VCaP (cell line): ENCODE data around the gene THSD1.
A peak's percentile ranks its signal among the peaks of the same experiment; 100 is the strongest.

Experiments used
- H3K27ac ChIP-seq: fragments of 450-650 bp; 2 replicates; pipeline ENCODE4 v1.5.1; 2017
- CTCF ChIP-seq: fragments of 450-650 bp; conservative IDR thresholded peaks from 2 replicates; pipeline ENCODE4 v1.5.1; 2017; ENCODE audit warnings: mild to moderate bottlenecking, moderate library complexity

THSD1 gene

DNA sequence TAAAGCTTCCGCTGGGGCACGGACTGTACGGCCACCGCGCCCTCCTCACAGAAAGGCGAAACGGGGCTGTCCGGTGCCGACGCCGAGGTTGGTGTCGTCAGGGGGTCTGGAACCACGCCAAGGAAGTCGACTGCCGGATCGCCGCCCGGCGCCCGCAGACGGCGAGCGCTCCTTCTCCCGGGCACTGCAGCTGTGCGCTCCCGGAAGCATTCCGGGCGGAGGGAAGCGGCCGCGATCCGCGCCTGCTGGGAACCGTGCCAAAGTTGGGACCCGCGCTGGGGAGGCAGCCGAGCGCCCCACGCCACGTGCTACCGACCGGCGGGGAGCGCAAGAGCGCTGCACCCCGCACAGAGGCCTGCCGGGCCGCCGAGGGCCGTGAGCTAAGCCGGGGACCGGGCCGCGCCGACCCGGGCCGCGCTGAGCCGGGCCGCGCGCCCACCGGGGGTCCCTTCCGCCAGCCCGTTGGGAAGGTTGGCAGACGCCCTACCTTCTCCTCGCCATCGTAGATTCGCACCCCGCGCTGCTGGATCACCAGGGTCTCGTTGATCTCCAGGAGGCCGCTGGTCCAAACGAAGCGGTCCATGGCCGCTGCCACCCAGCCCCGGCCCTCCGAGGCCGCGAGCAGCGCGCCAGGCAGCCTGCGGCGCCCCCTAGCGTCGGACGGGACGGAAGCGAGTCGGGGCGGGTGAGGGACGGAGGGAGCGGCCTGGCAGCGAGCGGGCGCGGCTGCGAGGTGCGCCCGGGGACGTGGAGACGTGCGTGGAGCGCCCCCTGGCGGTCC lies 44.2 kb upstream of the THSD1 start, which contains the start of gene VPS36:
TSS of gene VPS36 (minus strand) at position 623 of the 781 bp plus-strand sequence. CDS start at position 583, 40 bp downstream.
- TF ChIP-seq CTCF, result peak; percentile 100
- H3K27ac ChIP-seq, result peak within 1 kb of the TSS; percentile 96

DNA sequence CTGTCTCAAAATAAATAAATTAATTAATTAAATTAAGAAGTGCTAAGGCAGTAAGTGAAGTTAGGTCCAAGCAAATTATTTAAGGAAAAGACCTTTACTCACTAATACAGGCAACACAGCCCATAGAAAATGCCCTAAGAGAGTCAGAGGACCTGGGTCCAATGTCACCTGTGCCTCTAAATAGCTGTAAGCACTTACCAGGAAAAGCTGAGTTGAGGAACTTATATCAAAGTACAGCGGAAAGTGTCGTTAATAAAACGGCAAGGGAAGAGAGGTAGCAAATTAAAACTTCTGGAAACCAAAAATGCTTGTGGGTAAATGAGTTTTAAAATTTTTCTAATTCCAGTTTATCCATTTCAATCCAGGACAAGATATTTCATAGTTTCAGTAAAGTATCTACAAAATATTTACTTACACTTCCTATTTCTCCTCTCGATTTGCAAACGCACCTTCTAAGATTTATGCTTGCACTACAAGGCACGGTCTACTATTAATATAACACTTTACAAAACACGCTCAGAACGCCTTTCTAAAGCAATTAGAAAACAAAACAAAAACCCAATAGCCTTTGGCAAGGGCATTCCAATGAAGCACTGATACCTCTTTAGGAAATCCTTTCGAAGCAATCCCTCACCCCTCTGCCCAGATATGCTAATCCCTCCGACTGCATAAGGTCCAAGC lies 43.5 kb upstream of the THSD1 start:
- TF ChIP-seq CTCF, result no peak
- peak overlapping the region; percentile 96 for H3K27ac ChIP-seq

GRCh38 chr13:52447815-52448552 lies 42.0 kb upstream of the THSD1 start:
- H3K27ac ChIP-seq, result no peak overlapping the region
- TF ChIP-seq CTCF, result no peak

DNA sequence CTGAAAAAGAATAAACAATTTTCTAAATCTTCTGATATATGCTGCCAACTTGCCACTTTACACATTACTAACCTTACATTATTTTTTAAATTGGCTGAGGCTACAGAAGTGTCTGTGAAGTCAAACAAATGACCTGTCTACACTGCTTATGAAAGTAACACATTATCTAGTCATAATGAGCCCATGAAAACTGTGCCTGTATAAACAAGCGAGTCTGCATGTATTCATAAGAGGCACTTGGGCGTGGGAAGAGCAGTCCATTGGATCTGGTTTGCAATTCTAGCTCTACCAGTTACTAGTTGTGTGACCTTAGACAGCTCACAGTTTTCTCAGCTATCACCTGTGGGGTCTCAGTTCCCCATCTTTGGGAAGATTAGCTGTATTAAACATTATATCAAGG lies 41.4 kb upstream of the THSD1 start:
- no peak overlapping the region for H3K27ac ChIP-seq
- no peak for TF ChIP-seq CTCF

- H3K27ac ChIP-seq, result no peak overlapping the region
- no peak for TF ChIP-seq CTCF
Observed at GRCh38 chr13:52446265-52446664, 40.3 kb upstream of the THSD1 start.

- no peak for TF ChIP-seq CTCF
- H3K27ac ChIP-seq, result no peak overlapping the region
Observed at GRCh38 chr13:52432456-52432855, 26.5 kb upstream of the THSD1 start.

GRCh38 chr13:52428295-52428694 lies 22.3 kb upstream of the THSD1 start:
- no peak for TF ChIP-seq CTCF
- peak overlapping the region; percentile 59 for H3K27ac ChIP-seq
